Fibroblast of skin of abdomen (primary cell): ENCODE data around the gene TMEM255B.
"Not testable (repeated sequence)": the region's sequence is repeated elsewhere in the genome, so short reads cannot be mapped to it uniquely, and the experiment has no call there.

Source experiments
- DNase-seq: peaks from one replicate; pipeline ENCODE4 v3.0.0-alpha.2; 2013

Gene TMEM255B

DNA sequence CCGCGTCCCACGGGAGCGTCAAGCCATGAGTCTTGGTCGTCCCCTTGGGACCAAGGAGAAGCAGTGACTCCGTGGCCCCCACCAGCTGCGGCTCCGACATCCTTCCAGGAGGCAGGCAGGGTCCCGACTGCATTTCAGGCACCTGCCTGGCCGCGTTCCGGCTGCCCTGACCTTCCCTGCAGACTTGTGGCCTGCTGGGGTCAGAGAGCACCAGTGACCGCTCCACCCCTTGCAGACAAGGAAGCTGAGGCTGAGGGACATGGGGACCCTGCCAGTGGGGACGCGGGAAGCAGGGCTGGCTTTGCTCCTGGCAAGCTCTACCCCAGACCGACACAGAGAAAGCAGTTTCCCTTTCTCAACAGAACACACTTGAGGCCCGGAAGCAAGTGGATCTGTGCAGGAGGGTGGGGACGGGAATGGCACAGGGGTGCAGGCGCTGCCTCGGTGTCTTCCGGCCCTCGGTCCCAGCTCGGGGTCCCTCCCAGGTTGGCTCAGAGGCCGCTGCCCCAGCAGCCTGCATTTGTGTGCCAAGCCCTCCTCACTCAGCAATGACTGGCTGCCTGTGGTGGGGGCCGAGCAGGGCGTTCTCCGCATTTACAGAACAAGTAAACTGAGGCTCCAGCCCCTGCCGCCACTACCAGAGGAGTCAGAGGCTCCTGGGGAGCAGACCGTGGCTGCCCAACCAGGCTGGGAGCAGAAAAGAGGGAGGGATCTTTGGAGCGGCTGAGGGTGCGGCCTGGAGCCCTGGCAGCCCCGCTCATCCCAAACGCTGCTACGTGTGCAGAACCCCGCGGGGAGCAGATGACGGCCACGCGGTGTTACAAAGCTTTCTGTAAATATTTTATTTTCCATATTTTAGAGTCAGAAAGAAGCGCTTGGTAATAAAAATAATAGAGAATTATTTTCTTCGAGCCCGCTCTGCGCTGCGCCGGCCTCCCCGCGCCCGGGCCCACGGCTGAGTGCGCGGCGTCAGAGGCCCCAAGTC, 61.0 kb downstream of the TMEM255B start:
- DNase-seq = no peak

DNA sequence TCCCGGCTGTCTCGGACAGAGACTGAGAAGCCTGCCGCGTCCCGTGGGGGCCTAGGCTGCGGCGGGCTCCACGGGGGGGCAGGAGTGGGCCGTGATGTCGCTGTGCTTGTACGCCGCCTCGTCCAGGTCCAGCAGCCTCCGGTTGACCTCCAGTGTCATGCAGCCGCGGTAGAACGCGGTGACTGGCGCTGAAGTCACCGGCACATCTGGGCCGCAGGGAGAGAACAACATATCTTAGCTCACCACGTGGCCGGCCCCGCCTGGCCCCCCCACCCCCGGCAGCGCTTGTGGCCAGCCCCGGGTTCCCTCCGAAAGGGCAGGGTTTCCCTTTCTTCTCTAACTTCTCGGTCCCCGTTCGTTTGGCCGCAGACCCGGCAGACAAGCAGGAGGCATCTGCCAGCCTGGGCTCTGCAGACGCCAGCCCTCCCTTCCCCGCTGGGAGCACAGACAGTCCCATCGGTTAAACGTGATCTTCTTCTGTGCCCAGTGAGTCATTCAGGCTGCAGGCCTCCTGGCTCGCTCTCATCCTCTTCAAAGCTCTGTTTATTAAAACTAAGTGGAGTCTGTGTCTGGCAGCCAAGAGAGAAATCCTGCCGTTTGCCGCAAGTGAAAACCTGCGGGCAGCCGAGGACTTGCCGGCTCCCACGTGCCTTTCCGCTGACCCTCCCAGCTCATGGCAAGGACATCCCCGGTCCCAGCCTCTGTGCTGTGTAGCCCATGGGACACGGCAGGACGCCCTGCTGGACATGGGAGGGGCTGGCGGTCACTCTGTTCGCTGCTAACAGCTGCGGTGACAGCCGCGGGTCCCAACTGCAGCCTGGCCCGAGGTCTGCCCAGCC, 62.0 kb downstream of the TMEM255B start:
- peak; percentile 98 for DNase-seq

DNA sequence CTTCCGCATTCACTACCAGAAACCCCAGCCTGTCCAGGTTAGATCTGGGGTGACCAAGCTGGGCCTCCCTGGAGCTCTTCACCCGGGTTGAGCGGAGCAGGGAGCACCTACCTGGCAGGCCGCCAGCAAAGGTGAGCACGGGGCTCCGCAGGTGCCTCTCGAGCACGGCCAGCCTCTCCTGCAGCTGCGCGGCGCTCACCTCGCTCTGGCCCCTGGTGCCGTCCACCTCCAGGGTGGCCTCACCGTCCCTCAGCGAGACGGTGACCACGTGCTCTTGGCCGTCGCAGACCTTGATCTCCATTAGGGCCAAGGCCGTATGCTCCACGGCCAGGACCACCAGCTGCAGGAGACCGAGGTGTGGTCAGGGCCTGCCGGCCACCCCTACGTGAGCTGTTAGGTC, 62.8 kb downstream of the TMEM255B start:
- DNase-seq = no peak

DNA sequence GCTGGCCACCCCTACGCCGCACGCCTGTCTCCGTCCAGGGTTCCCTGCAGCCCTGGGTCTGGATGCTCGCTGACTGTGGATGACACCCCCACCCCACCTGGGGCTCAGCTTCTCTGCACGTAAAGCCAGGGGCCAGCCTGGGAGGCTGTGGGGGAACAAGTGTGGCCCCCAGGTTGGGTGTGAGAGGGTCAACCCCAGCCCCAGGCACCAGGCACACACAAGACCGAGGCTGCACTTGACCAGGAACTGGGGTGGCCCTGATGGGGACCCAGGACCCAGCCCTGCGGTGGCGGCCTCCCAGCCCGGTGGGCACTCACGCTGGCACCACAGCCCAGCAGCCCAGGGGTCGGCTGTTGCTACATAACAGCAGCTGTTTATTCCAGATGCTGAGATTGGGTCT, 63.2 kb downstream of the TMEM255B start:
- no peak for DNase-seq

DNA sequence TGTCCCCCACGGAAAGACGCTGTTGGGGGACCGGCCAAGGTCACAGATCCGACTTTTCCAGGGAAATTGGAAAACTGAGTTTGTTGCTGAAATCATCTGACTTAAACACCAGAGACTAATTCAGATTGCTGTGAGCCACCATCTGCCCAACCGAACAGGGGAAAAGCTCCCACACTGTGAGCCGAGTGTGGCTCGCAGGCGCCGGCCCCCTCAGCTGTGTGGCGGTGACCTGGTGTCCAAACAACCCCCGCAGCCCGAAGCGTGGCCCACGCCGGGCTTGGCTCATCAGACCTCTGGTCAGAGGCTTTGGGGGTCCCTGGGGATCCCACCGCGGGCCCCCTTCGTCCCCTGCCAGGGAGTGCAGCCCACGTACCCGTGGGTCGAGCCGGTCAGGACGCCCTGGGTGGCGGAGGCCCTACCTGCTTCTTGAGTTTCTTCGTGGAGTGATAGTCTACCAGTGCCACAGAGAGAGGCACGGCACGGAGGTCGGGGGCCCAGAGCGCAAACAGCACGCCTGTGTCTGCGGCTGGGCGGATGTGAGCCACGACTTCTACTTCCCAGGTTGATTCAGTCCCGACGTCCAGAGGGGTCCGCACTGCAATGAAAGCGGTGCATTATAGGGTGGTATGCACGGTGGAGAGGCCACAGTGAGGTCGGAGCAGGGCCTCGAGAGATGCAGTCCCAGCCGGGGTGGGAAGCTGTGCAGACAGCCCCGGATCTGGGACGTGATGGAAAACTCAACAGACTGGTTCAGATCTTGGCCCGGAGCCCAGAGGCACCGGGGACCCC, 64.1 kb downstream of the TMEM255B start:
- no peak for DNase-seq

DNA sequence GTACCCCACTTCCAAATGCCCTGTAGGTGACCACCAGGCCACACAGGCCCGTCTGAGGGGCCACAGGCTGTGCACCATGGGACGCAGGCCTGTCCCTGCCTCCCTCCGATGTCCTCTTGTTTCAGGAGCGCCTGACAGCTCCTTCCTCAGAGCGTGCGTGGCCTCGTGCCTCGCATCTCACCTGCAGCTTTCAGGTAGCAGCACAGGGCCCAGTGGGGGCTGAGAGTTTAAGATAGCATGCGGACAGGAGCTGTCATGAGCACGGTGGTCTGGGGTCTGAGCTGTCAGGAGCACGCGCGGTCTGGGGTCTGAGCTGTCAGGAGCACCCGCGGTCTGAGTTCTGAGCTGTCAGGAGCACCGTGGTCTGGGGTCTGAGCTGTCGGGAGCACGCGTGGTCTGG, 64.7 kb downstream of the TMEM255B start:
- no peak for DNase-seq

DNA sequence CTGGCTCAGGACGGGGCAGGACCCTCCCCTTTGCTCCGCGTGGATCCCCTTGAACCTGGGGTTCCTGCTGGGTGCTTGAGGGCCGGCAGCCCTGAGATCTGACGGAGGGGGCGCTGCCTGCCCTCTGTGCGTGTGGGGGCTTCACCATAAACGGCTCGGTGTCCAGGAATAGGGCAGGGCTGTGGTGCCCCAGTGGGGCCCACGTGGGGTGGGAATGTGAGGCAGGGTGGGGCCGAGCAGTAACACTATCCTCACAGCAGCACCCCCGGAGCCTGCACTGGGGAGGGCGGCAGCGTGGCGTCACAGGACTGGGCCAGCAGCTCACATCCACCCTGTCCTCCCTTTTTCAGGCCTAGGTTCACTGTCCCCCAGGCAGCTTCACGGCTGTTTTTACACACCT, 66.8 kb downstream of the TMEM255B start:
- DNase-seq = no peak

DNA sequence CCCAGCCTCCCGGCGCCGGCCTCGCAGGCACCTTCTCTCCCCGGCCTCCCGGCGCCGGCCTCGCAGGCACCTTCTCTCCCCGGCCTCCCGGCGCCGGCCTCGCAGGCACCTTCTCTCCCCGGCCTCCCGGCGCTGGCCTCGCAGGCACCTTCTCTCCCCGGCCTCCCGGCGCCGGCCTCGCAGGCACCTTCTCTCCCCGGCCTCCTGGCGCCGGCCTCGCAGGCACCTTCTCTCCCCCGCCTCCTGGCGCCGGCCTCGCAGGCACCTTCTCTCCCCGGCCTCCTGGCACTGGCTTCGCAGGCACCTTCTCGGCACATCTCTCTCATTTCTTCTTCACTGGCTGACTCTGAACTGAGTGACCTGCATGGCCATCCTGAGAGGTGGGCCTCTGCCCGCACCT, 67.4 kb downstream of the TMEM255B start:
- not testable (repeated sequence) for DNase-seq

DNA sequence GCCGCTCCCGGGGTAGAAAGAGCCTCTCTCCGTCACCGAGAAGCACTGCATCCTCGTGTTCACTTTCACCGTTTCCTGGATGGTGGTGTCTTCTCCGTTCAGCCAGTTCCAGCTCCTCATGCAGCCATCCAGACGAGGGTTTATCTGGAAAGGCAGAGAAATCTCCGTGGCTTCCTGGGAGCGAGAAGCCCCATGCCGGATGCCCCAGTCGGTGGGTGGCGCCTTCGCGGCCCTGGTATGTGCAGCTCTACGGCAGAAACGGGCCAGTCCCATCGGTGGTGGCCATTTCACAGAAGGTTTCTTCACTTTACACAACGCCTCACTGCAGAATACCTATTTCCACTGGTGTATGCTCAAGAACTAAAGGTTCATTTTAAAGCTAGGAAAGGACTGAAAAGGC, 68.0 kb downstream of the TMEM255B start:
- DNase-seq = no peak

DNA sequence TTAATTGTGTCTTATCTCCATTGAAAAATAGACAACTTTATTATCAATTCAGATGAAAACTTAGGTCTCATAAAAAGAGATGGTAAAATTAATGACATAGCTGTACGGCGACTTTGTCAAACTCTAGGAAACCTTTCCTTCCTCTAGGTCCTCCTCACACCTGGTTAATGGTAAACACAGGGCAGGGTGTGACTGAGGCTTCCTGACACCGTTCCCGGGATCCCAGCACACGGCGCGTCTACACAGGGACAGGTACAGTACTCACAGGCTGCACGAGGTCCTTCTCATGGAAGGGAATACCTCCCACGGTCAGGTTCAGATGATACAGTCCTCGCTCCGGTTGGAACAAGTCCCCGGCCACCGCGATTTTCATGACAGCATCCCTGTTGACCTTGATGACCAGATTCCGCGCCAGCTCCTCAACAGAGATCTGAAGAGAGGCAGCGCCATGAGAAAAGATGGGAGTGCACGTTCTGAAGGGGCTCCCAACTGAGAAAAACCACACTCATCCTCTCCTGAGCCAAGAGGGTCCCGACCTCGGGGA, 69.3 kb downstream of the TMEM255B start:
- no peak for DNase-seq

DNA sequence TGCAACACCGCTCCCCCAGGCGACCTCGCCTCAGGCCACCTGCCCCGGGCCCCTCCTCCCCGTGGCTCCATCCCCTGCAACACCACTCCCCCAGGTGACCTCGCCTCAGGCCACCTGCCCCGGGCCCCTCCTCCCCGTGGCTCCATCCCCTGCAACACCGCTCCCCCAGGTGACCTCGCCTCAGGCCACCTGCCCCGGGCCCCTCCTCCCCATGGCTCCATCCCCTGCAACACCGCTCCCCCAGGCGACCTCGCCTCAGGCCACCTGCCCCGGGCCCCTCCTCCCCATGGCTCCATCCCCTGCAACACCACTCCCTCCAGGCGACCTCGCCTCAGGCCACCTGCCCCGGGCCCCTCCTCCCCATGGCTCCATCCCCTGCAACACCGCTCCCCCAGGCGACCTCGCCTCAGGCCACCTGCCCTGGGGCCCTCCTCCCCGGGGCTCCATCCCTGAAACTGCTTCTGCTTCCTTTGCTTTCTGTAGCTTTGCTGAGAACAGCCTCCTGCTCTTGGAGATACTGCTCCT, 71.5 kb downstream of the TMEM255B start:
- not testable (repeated sequence) for DNase-seq

DNA sequence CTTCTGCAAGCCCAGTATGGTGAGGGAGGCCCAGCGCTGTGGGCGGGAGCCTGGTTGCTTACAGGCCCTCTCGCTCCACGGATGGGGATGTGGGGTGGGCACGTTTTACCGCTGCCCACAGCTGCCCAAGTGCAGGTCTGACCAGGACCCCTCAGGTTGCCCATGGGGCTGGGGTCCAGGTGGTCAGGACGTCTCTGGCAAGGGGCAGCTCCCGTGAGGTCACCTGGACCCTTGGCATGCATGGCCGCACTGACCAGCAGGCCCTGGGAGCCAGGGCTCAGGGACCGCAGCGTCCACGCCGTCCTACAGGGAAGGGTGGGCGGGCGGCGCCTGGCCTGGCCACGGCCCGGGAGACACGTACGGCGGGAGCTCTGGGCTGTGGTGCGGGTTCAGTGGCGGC, 72.0 kb downstream of the TMEM255B start:
- DNase-seq = no peak

DNA sequence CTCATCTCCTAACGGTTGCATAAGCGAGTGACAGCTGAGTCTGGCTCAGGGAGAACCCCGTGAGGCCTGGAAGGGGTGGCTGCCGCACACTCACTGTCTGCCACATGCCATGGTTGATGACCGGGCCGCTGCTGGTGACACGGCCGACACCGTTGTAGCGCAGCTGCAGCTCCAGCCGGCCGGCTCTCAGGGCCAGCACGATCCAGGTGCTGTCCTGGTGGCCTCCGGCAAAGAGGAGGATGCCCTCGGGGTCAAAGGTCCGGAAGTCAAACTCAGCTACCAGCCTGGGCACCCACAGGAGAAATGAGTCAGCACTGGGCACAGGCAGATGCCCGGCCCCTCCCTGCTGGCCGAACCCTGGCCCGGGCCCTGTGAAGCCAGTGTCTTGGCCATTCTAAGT, 73.2 kb downstream of the TMEM255B start:
- no peak for DNase-seq

DNA sequence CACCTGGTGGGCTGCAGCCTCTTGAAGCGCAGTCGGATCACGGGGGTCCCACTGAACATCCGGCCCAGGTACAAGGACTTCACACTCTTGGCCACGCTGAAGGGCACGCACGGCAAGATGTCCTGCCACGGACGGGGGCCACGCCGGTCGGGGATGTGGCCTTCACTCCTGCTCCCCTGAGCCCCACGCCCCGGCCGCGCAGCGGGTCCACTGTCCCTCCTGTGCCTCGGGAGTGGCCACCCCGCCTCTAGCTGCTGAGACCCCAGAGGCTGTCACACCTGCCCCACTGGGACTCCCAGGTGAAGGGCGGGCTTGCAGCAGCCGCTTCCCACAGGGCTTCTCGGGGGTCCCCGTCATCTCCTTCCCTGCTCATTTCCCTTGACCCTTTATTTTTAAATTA, 73.6 kb downstream of the TMEM255B start:
- no peak for DNase-seq

DNA sequence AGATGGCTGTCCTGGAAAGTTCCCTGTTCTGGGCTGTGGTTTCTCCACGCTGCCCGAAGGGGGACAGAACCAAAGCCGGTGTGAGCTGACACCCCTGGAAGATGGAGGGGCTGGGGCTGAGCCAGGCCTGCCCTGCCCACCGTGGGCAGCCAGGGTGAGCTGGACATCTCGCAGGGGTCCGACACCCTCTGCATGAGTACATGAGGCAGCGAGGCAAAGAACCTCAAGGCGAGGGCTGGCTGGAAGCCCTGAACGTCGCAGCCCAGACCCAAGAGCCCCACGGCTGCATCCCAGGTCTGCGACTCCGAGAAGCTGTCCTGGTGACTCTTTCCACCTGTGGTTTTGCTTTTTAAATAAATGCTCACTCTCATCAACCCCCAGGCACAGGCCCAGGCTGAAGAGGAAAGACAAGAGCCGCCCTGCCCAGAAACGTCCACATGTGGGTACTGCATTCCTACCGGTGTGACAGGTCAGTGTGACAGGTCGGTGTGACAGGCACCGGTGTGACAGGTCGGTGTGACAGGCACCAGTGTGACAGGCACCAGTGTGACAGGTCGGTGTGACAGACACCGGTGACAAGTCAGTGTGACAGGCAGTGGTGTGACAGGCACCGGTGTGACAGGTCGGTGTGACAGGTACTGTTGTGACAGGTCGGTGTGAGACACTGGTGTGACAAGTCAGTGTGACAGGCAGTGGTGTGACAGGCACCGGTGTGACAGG, 74.2 kb downstream of the TMEM255B start:
- DNase-seq = no peak

DNA sequence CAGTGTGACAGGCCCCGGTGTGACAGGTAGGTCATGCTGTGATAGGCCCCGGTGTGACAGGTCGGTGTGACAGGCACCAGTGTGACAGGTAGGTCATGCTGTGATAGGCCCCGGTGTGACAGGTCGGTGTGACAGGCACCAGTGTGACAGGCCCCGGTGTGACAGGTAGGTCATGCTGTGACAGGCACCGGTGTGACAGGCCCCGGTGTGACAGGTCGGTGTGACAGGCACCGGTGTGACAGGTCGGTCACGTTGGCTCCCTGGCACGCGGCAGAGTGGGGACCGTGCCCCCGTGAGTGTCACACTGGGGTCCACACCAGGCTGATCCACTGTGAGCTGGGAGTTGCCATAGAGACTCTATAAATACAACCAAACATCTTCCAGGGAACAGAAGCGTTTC, 75.0 kb downstream of the TMEM255B start:
- DNase-seq = not testable (repeated sequence)

DNA sequence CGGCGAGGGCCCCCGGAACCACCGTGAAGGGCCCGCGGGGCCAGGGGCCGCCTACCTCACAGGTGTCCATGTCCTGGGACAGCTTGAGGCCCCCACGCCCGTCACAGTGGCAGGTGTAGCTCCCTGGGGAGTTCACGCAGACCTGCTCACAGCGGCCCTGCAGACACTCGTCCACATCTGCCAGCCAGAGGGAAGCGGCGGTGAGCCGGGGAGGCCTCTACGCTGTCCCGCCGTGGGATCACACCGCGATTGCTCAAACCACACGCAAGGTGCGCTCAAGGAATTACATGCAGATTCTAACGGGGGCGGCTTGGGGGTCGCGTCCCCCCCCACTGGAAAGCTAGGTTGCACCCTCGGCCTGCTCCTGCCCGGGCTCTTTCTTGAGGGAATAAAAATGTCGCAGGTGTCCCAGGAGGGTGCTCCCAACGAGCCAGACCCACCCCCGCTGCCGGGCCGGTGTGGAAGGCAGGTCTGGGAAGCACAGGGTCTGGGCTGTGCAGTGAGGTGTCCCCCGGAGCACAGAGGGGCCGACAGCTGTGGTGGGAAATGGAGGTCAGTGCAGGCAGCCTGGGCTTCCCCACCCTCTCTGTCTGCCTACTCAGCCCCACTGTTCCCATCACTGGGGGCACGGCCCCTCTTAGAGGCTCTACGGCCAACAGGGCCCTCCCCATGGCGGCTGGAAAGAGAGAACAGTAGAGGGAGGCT, 75.6 kb downstream of the TMEM255B start:
- no peak for DNase-seq

DNA sequence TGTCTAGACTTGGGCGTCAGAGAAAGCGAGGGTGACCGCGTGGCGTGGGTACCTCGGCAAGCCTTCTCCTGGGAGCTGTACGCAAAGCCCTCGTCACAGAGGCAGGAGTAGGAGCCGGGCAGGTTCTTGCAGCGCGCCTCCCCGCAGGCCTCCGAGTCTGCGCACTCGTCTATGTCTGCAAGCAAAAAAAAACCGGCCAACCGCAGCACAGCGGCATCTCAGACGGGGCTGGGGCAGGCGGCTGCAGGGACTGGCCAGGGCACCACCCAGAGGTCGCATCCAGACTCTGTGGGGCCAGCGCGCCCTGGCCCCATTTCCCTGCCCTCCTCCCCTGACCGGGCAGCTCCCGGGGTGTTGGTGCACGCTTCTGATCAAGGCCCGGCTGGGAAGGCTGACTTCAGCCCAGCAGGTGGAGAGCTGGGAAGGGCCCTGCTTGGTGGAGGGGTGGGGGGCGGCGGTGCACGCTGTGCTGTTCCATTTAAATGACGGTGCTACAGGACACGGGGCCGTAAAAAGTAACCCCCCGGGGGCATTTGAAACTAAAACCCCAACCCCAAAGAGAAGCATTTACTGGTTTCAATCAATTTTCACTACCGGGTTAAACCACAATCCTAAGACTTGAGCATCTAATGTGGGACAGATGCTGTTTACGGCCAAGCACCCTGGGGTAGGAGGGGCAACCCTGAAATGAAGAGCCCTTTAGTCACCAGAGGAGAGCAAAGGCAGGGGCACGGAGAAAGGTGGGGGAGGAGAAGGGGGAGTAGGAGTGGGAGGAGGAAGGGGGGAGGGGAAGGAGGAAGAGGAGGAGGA, 76.6 kb downstream of the TMEM255B start:
- DNase-seq = peak; percentile 92

DNA sequence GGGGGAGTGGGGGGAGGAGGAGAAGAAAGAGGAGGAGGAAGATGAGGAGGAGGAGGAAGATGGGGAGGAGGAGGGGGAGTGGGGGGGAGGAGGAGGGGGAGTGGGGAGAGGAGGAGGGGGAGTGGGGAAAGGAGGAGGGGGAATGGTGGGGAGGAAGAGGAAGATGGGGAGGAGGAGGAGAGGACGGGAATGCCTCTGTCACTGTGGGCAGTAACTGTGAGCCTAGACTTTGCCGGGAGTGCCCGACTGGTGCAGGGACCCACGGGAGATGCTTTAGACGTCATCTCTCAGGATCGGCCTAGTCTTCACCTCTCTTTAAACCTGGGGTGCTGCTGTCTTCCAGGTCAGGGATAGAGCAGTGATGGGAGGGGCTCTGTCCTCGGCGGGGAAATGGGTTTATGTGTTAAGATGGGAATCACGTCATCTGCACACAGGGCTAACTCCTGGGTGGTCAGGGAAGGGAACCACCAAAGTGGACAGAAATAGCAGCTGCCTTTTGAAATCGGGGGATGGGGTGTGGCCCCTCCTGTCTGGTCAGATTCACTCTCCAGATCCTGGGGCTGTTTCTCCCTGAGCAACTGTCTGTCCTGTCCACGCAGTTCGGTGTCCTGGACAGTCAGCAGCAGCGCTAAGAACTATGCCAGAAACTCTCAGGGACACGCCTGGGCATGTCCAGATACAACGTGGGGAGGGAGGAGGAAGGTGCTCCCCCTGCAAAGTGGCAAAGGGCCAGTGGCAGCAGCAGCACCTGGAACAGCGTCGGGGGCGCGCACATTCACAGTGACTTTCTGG, 77.9 kb downstream of the TMEM255B start:
- peak; percentile 93 for DNase-seq
